ENCODE measurements around the gene CTDSP1.

The CTDSP1 gene

GRCh38 chr2:218383892-218384519 lies 15.7 kb upstream of the CTDSP1 start:
- DNase-seq, result no peak

- no peak for DNase-seq
These were observed 14.7 kb upstream of the CTDSP1 start for GRCh38 chr2:218384975-218385374.

- no peak for DNase-seq
These were observed 12.9 kb upstream of the CTDSP1 start for GRCh38 chr2:218386505-218387368.

GRCh38 chr2:218387369-218388194 lies 12.1 kb upstream of the CTDSP1 start:
- peak; percentile 66 for DNase-seq

- DNase-seq, result no peak
These were observed 10.1 kb upstream of the CTDSP1 start for GRCh38 chr2:218389333-218390150.

- DNase-seq, result no peak
These were observed 8.5 kb upstream of the CTDSP1 start for GRCh38 chr2:218391202-218391601.

- DNase-seq, result no peak
These were observed 7.2 kb upstream of the CTDSP1 start for GRCh38 chr2:218392459-218392858.

GRCh38 chr2:218392891-218393462 lies 6.7 kb upstream of the CTDSP1 start:
- DNase-seq, result no peak

- no peak for DNase-seq
These were observed 5.8 kb upstream of the CTDSP1 start for GRCh38 chr2:218393750-218394290.

GRCh38 chr2:218394298-218395089 lies 5.2 kb upstream of the CTDSP1 start:
- no peak for DNase-seq

- DNase-seq, result no peak
These were observed 4.6 kb upstream of the CTDSP1 start for GRCh38 chr2:218395090-218395444.

GRCh38 chr2:218395456-218395825 lies 4.2 kb upstream of the CTDSP1 start:
- peak; percentile 51 for DNase-seq

GRCh38 chr2:218395826-218396687 lies 3.6 kb upstream of the CTDSP1 start:
- DNase-seq, result peak; percentile 96

- peak; percentile 87 for DNase-seq
These were observed 2.8 kb upstream of the CTDSP1 start for GRCh38 chr2:218396688-218397462.

- DNase-seq, result no peak
These were observed 2.2 kb upstream of the CTDSP1 start for GRCh38 chr2:218397463-218397819.

GRCh38 chr2:218397820-218398436 lies 1.7 kb upstream of the CTDSP1 start:
- DNase-seq, result peak; percentile 74

- DNase-seq, result peak; percentile 92
These were observed 954 bp upstream of the CTDSP1 start for GRCh38 chr2:218398437-218399390.

Measured in femur (tissue), 1 donor.